ENCODE measurements around the gene AREL1. TPM values are rescaled to one million over a fixed set of nuclear protein-coding genes. Genes with fewer than 3 reads are reported as not detected.

The AREL1 gene
- total RNA-seq, 4 donors from 2014 or later = 33.8 to 95.6 (median 65.1) TPM

DNA sequence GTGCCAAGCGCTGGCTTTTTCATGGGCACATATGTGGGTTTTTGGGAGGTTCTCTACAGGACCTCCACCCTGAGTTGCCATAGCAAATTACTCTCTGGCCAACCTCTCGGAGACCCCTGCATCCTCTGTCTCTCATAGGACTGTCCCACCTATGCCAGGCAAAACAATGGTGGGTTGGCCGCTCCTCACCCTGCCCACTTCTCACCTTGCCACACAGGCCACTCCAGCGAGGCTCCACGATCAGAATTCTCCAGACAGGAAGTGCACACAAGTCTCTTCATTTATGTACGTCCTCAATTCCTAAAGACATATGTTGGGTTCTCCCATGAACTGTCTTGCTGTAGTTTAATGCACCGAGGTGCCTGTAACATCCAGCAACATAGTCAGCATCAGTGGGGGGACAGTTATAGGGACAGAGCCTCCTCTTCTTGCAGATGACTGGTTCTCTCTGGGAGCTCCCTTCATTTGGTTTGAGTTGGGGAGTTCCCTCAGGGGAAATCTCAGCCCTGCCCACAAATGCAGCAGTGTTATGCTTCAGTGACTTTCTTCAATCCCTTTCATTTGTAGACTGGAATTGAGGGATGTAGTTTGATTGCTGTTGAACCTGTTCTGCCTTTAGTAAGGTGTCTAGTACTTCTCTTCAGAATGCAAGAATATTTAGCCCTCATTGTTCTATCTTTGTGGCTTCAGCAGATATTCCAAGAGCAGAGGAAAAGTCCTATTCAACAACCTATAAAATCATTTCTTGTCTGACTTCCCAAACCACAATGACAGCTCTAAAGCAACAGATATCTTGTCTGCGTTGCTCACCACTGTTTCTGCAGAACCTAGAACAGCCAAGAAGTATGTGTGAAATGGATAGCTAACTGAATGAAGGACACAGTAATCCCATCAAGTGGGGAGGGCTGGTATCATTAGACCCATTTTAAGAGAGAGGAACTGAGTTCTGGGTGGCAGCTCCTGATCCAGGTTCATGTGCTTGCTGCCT, 98.1 kb downstream of the AREL1 start:
- H3K4me3 ChIP-seq = no peak overlapping the region
- H3K4me1 ChIP-seq = peaks cover 0 to 33% (median 12%) of the 10 kb centered on the region in 4 donors
- no peak for DNase-seq
- peaks cover 0 to 8% of the 10 kb centered on the region in 2 donors for H3K27me3 ChIP-seq
- TF ChIP-seq, protein P1, sequence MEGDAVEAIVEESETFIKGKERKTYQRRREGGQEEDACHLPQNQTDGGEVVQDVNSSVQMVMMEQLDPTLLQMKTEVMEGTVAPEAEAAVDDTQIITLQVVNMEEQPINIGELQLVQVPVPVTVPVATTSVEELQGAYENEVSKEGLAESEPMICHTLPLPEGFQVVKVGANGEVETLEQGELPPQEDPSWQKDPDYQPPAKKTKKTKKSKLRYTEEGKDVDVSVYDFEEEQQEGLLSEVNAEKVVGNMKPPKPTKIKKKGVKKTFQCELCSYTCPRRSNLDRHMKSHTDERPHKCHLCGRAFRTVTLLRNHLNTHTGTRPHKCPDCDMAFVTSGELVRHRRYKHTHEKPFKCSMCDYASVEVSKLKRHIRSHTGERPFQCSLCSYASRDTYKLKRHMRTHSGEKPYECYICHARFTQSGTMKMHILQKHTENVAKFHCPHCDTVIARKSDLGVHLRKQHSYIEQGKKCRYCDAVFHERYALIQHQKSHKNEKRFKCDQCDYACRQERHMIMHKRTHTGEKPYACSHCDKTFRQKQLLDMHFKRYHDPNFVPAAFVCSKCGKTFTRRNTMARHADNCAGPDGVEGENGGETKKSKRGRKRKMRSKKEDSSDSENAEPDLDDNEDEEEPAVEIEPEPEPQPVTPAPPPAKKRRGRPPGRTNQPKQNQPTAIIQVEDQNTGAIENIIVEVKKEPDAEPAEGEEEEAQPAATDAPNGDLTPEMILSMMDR (IDR thresholded peaks at IDR 0.05) = no peak
- no peak for TF ChIP-seq POLR2A (IDR thresholded peaks at IDR 0.05)
- no peaks in the 10 kb centered on the region for H3K9me3 ChIP-seq
- no peak overlapping the region for H3K27ac ChIP-seq
- no peaks in the 10 kb centered on the region for H3K36me3 ChIP-seq

DNA sequence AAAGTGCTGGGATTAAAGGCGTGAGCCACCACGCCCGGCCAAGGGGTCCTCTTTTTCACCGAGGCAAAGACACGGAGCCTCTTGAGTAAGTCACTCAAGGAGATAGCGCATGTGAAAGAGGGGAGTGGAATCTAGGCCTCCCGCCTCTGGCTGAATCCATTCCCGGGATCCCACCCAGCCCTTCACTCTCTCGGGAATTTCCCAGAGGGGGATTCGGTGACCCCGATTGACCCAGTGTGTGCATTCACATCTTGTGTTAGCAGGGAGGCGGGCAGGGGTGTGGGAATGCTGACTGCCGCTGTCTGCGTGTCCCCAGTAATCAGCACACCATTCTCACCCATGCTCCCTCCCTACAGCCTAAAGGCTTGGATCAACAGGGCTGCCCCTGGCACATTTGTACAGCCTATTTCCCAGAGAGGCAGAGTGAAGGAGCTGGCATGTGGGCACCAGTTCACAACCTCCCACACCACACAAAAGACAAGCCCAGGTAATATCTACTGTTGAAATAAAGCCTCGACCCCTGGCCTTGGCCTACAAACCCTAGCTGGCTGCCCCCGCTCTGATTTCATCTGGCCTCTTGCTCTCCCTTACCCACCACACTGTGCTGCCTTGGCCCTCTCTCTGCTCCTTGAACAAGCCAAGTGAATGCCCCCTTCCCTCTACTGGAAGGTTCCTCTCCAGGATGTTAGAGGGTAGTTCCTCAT, 99.5 kb downstream of the AREL1 start:
- H3K9me3 ChIP-seq = no peaks in the 10 kb centered on the region
- no peak overlapping the region for H3K27ac ChIP-seq
- no peak for DNase-seq
- H3K4me3 ChIP-seq = no peak overlapping the region
- H3K27me3 ChIP-seq = peaks cover 0 to 8% of the 10 kb centered on the region in 2 donors
- no peaks in the 10 kb centered on the region for H3K36me3 ChIP-seq
- H3K4me1 ChIP-seq = peaks cover 0 to 27% (median 8%) of the 10 kb centered on the region in 4 donors
- TF ChIP-seq, protein P1 (IDR thresholded peaks at IDR 0.05) = no peak
- no peak for TF ChIP-seq POLR2A (IDR thresholded peaks at IDR 0.05)

DNA sequence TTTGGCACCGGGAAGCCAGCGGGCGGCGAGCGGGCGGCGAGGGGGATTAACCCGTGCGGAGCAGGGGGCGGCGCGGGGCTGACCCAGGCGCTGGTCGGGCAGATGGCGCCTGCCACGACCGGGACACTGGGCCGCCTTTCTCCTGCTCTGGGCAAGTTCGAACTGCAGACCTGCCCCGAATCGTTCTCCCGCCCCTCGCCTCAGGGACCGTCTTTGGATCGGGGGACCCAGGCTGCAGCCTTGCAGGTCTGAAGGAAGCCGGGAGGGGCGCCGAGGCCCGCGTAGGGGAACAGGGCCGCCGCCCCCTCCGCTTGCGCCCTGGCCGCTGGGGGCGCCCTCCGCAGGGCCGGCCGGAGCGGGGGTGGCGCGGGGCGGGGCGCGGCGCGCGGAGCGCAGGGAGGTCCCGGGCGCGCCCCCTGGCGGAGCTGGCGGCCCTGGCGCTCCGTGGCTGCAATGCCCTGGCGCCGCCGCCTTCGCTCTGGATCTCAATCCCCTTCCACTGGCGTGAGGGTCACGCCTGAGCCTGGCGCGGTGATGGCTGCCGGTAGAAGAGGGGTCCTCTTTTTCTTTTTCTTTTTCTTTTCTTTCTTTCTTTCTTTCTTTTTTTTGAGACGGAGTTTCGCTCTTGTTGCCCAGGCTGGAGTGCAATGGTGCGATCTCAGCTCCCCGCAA, 100.4 kb downstream of the AREL1 start:
- peak; percentile 74 to 91 (median 84) for DNase-seq
- no peaks in the 10 kb centered on the region for H3K36me3 ChIP-seq
- H3K4me3 ChIP-seq = peak overlapping the region; percentile 50 to 71 (median 62)
- H3K9me3 ChIP-seq = no peaks in the 10 kb centered on the region
- peaks cover 0 to 8% of the 10 kb centered on the region in 2 donors for H3K27me3 ChIP-seq
- no peak for TF ChIP-seq POLR2A (IDR thresholded peaks at IDR 0.05)
- TF ChIP-seq, protein P1 (IDR thresholded peaks at IDR 0.05) = peak; percentile 46 to 92 (median 66)
- peaks cover 0 to 23% (median 6%) of the 10 kb centered on the region in 4 donors for H3K4me1 ChIP-seq
- H3K27ac ChIP-seq = peak overlapping the region in 2 of 4 donors; percentile 3 to 63

DNA sequence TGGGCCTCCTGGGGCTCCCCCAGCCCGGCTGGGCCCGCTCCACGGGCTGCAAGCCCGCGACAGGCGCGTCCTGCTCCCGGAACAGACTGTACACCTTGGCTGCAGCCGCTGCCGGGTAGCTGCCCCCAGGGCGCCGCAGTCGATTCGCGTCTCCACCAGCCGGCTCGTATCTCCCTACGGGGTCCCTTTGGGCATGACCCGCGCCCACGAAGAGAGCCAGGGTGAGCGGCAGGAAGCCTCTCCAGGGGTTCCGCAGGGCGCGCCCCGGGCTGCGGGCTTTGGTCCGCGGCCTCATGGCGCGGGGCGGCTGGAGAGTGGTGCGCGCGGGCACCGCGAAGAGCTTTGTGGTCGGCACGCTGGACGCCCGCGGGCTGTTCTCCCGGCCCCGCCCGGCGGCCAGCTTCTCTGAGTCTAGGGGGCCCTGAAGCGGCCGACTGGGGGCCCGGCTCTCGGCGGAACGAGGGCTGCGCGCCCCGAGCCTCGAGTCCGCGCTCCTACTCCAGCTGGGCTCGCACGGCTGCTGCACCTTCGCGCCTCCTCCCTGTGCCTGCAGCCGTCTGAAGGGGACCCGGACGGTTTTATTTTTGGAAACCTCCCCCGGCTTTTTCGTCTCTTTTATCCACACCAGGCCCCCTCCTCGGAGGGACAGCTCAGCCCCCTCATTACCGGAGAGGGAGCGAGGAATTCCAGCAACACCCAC, 101.1 kb downstream of the AREL1 start, which contains the start of gene LTBP2:
Gene LTBP2, minus strand, starts transcription at position 588 of the 700 bp plus-strand sequence. Its CDS starts 293 bp downstream, at position 295.
- Histone ChIP-seq H3K9me3 (no peaks in the 10 kb centered on the region), H3K27ac (peak within 1 kb of the TSS in 2 of 4 donors; percentile 3 to 63), H3K4me3 (peak within 1 kb of the TSS; percentile 50 to 71 (median 62)), H3K4me1 (peaks cover 0 to 17% (median 6%) of the 10 kb centered on the region in 4 donors), H3K36me3 (no peaks in the 10 kb centered on the region), H3K27me3 (peaks cover 0 to 8% of the 10 kb centered on the region in 2 donors)
- peak in 1 of 3 donors; percentile 61 for DNase-seq
- TF ChIP-seq, protein P1 (IDR thresholded peaks at IDR 0.05) = no peak
- TF ChIP-seq POLR2A (IDR thresholded peaks at IDR 0.05) = no peak

Small RNA genes within 50 kb of the gene (small RNA-seq; reads per million reads assigned to genes)
- gene RF00409 = 0 reads per million in 2 donors

Other genes with a start within 250 kb of the AREL1 start
- gene NPC2, start 219.8 kb downstream of the AREL1 start, total RNA-seq = 100 to 1,000 TPM; 102 to 208 (median 161) TPM
- gene ISCA2, start 219.3 kb downstream of the AREL1 start, total RNA-seq = 10 to 100 TPM; 11.6 to 18.2 (median 15.8) TPM
- 10 to 100 TPM; 10.7 to 34.7 (median 16.0) TPM for gene LTBP2, start 100.8 kb downstream of the AREL1 start, total RNA-seq
- 10 to 100 TPM in 3 of 4 donors, 1 to 10 TPM in 1; 7.5 to 31.4 (median 13.3) TPM for gene FCF1, start 64 bp upstream of the AREL1 start, total RNA-seq
- 10 to 100 TPM; 44.0 to 95.7 (median 62.9) TPM for gene YLPM1, start 50.2 kb upstream of the AREL1 start, total RNA-seq
- gene PROX2, start 163.1 kb upstream of the AREL1 start, total RNA-seq = not detected
- 100 to 1,000 TPM; 128 to 163 (median 154) TPM for gene DLST, start 168.8 kb upstream of the AREL1 start, total RNA-seq
- 10 to 100 TPM in 1 of 4 donors, 1 to 10 TPM in 3; 4.2 to 12.7 (median 6.7) TPM for gene RPS6KL1, start 210.2 kb upstream of the AREL1 start, total RNA-seq
- gene PGF, start 242.5 kb upstream of the AREL1 start, total RNA-seq = 10 to 100 TPM in 2 of 4 donors, 1 to 10 TPM in 2; 7.3 to 28.1 (median 10.8) TPM

Measured in Peyer's patch (tissue), 4 donors.